Nephron progenitor cell (in vitro differentiated cells): ENCODE results near the gene COL20A1.

Experiments used
- DNase-seq: peaks from one replicate; pipeline ENCODE4 v3.0.0; 2021
- H3K27ac Mint-ChIP-seq: 2 replicates; pipeline ENCODE4 v1.8.0; 2021; ENCODE audit warnings: mild to moderate bottlenecking, moderate library complexity, mixed read lengths
- H3K27me3 Mint-ChIP-seq: 2 replicates; pipeline ENCODE4 v1.8.0; 2021; ENCODE audit warnings: mild to moderate bottlenecking, low read depth, mixed read lengths; ENCODE audit not compliant: poor library complexity
- H3K36me3 Mint-ChIP-seq: 2 replicates; pipeline ENCODE4 v1.8.0; 2021; ENCODE audit warnings: low read depth, mixed read lengths
- H3K4me1 Mint-ChIP-seq: 2 replicates; pipeline ENCODE4 v1.8.0; 2021; ENCODE audit warnings: mixed read lengths
- H3K4me3 Mint-ChIP-seq: 2 replicates; pipeline ENCODE4 v1.8.0; 2021; ENCODE audit warnings: mild to moderate bottlenecking, moderate library complexity, mixed read lengths
- H3K9me3 Mint-ChIP-seq: 2 replicates; pipeline ENCODE4 v1.8.0; 2021; ENCODE audit warnings: mild to moderate bottlenecking, moderate library complexity, mixed read lengths
- TF ChIP-seq, protein P1 (sequence below): fragments of 200-600 bp; sonication (generic); IDR thresholded peaks from 2 replicates; pipeline ENCODE4 v1.5.0; 2021; ENCODE audit warnings: antibody characterized with exemption

The COL20A1 gene

DNA sequence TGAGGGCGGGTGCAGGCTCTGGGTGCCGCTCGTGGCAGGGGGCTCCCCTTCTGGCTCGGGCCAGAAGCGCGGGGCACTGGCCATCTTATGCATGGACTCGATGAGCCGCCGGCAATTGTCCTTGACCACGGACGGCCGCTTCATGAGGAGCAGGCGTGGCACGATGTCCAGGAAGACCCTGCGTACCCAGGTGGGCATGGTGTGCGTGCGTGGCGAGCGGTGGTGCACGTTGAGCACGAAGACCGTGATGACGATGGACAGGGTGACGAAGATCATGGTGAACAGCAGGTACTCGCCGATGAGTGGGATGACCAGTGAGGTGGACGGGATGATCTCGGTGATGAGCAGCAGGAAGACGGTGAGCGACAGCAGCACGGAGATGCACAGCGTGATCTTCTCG, 57.2 kb downstream of the COL20A1 start:
- Mint-ChIP-seq H3K27me3 (peaks cover 10% of the 10 kb centered on the region), H3K36me3 (no peaks in the 10 kb centered on the region), H3K4me3 (no peak overlapping the region), H3K9me3 (peaks cover 4% of the 10 kb centered on the region), H3K4me1 (peaks cover 22% of the 10 kb centered on the region), H3K27ac (no peak overlapping the region)
- TF ChIP-seq, protein P1, sequence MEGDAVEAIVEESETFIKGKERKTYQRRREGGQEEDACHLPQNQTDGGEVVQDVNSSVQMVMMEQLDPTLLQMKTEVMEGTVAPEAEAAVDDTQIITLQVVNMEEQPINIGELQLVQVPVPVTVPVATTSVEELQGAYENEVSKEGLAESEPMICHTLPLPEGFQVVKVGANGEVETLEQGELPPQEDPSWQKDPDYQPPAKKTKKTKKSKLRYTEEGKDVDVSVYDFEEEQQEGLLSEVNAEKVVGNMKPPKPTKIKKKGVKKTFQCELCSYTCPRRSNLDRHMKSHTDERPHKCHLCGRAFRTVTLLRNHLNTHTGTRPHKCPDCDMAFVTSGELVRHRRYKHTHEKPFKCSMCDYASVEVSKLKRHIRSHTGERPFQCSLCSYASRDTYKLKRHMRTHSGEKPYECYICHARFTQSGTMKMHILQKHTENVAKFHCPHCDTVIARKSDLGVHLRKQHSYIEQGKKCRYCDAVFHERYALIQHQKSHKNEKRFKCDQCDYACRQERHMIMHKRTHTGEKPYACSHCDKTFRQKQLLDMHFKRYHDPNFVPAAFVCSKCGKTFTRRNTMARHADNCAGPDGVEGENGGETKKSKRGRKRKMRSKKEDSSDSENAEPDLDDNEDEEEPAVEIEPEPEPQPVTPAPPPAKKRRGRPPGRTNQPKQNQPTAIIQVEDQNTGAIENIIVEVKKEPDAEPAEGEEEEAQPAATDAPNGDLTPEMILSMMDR, result no peak
- DNase-seq, result no peak

DNA sequence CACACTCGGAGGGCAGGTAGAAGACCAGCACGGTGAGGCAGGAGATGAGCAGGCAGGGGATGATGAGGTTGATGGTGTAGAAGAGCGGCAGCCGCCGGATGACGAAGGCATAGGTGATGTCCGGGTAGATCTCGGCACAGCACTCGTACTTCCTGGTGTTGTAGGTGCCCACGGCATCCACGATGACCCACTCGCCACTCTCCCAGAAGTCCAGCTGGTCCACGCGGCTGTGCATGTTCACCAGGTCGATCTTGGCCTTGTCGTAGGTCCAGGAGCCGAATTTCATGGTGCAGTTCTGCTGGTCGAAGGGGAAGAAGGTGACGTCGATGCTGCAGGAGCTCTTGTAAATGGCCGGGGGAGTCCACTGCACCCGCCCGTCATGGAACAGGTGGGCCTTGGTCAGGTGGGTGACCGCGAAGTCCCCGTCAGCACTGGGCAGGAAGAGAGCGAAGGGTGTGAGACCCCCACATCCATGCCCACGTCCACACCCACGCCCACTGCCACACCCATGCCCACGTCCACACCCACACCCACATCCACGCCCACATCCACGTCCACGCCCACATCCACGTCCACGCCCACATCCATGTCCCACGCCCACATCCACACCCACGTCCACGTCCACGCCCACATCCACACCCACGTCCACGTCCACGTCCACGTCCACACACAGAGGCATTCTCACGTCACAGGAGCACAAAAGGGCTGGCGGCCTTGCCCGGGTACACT, 57.8 kb downstream of the COL20A1 start:
- Mint-ChIP-seq H3K4me3 (no peak overlapping the region), H3K9me3 (peaks cover 4% of the 10 kb centered on the region), H3K4me1 (peaks cover 22% of the 10 kb centered on the region), H3K27ac (no peak overlapping the region), H3K36me3 (no peaks in the 10 kb centered on the region), H3K27me3 (peaks cover 10% of the 10 kb centered on the region)
- TF ChIP-seq, protein P1, result no peak
- DNase-seq, result no peak

DNA sequence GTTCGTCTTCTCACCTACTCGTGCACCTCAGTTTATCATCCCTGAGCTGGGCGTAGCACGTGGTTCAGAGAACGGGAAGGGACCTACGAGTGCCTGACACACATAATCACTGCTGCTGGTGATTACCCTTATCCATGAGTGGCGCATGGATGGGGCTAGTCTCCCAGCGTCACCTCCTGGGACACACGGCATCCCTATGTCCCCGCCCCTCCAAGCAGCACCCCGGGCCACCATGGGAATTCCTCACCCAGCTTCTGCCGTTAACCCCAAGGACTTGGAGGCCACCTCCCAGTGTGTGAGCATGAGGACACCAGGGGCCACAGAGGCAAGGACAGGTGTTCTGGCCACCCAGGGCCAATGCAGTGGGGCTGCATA, 58.3 kb downstream of the COL20A1 start:
- Mint-ChIP-seq H3K9me3 (peaks cover 4% of the 10 kb centered on the region), H3K27me3 (peaks cover 10% of the 10 kb centered on the region), H3K36me3 (no peaks in the 10 kb centered on the region), H3K4me3 (no peak overlapping the region), H3K4me1 (peaks cover 17% of the 10 kb centered on the region), H3K27ac (no peak overlapping the region)
- TF ChIP-seq, protein P1, result no peak
- no peak for DNase-seq

DNA sequence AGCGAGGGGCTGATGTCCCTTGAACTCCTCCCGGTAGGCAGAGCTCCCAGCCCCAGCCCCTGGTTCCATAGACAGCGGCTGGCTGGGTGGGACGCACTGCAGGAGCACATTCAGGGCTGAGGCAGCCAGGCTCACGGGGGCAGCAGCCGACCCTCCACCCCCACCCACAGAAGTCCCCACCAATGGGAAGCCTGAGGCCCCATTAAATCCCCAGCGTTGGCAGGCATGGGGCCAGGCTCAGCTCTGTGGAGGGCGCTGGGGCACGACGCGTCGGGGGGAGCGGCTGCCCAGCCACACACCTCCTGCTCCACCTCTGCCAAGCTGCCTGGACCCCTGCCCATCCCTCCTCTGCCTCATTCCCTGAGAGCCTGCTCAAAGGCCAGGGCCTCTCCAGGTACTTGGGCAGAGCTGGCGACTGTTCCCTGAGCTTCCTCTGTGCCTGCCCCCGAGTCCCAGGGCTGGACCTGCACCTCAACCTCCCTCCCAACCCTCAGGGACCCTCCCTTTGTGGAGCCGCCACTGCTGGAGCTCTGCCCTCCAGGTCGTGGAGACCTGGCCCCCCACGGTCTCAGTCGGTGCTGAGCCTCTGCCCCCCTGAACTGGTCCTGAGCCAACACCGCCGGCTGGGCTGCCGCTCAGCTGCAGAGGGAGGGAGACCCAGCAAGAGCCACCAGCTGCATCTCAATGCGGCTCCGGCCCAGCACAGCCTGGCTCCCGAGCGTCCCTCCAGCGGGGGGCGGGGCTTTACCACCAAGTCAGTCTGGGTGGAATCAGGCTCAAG, 59.0 kb downstream of the COL20A1 start:
- DNase-seq, result peak; percentile 81
- no peak overlapping the region for H3K27ac Mint-ChIP-seq
- peaks cover 4% of the 10 kb centered on the region for H3K9me3 Mint-ChIP-seq
- no peaks in the 10 kb centered on the region for H3K36me3 Mint-ChIP-seq
- peak overlapping the region; percentile 46 for H3K4me3 Mint-ChIP-seq
- TF ChIP-seq, protein P1, result no peak
- H3K27me3 Mint-ChIP-seq, result peaks cover 10% of the 10 kb centered on the region
- H3K4me1 Mint-ChIP-seq, result peaks cover 13% of the 10 kb centered on the region

DNA sequence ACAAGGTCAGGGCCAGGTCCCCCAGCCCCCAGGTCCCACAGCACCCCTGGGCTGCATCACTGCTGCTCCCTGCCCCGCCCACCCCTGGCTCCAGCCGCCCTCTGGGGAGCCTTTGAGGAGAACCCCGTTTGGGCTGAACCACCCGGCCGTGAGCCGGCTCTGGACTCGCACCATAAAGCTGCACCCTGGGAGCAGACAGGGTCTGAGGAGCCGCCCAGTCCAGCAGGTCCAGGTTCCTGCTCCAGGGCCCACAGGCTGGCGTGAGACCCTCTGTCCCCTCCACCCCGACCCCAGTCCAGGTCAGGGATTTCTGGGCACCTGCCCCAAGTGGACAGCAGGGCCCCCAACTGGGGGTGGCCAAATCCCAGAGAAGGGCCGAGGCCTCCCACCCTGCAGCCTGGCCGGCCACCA, 59.8 kb downstream of the COL20A1 start:
- Mint-ChIP-seq H3K36me3 (no peaks in the 10 kb centered on the region), H3K4me1 (peaks cover 13% of the 10 kb centered on the region), H3K27ac (no peak overlapping the region), H3K9me3 (peaks cover 4% of the 10 kb centered on the region), H3K4me3 (no peak overlapping the region), H3K27me3 (peaks cover 14% of the 10 kb centered on the region)
- no peak for DNase-seq
- TF ChIP-seq, protein P1, result no peak
